ENCODE data around the gene CDON. TPM values are rescaled to one million over a fixed set of nuclear protein-coding genes. Genes with fewer than 3 reads are reported as not detected.

CDON gene
- total and polyA plus RNA-seq, 2 donors (not counting 3 experiments of a cell fraction or from before 2014, with no cell fraction given): 1.6 to 3.8 TPM

DNA sequence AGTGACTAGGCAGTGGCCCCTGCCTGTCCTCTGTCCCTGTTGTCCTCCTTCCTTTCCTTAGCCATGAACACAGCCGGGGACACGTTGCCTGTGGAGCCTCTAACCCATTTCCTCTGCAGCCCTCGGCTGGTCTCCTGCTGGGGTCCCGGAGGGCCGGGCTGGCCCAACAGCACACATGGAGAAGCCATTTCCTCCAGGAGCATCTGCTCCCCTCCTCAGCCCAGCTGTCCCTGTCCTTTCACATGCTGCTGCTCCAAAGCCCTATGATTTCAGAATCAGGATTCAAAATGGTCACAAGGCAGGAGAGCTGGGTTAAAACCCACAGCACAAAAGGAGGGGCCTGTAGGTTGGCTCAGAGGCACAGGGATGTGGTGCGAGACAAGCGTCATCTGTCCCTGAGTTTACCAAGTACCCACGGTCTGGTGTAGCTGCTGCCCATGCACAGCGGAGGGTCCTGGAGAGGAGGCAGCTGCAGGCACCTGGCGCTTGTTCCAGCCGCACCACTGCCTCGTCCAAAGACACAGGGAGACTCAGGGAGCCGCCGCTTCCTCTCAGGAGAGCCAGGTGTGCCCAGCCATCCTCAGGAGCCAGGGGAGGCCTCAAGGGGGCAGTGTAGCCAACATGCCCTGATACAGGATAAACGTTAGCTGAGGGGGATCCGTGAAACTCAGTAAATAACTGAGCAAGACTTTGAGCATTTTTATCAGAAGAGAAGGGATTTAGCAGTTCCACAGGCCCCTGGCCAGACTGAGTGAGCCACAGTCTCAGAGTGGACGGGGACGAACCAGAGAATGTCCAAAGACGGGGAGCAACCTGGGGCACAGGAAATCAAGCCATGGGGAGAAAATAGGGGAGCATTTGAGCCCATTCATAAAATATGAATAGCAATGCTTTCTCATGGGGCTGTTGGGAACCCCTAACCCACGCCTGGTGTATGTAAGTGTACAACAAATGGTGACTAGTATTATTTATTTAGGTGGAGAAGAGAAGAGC is 120.8 kb downstream of the CDON start:
- H4K20me1 ChIP-seq (replicated peaks; ENCODE audit: control insufficient read depth, extremely low read depth, insufficient read depth, low read length): no peaks in the 10 kb centered on the region
- H3K79me2 ChIP-seq (ENCODE audit: control insufficient read depth, insufficient read depth, low read length): no peaks in the 10 kb centered on the region
- BruUV-seq (replicated peaks): no TSS peak
- H2AFZ ChIP-seq (ENCODE audit: low read depth, low read length): no peak overlapping the region
- ChIA-PET CTCF (interaction anchor here (0.6 to 10.5 kb wide), 17 partner anchors 9 to 539 kb away, joined by 3 to 147 read pairs (median 4); partner anchors contain the start of gene CDON), POLR2A (no interaction called here)
- intact Hi-C loops (cut with micrococcal nuclease): loop anchor here (1.0 to 5.0 kb wide), 2 partner anchors 120 to 252 kb away; partner anchors contain the start of gene CDON
- H3K27me3 ChIP-seq (ENCODE audit: control insufficient read depth in 2 of 2, insufficient read depth in 2 of 2, low read length in 2 of 2): no peaks in the 10 kb centered on the region
- no peaks in the 10 kb centered on the region for H3K9me3 ChIP-seq (replicated peaks; ENCODE audit: control insufficient read depth, insufficient read depth, low read length)
- FAIRE-seq: peak; percentile 48
- no peaks in the 10 kb centered on the region for H3K4me1 ChIP-seq (ENCODE audit: control insufficient read depth, extremely low read depth, insufficient read depth, low read length)
- H3K4me2 ChIP-seq (ENCODE audit: insufficient read depth, low read length): no peak overlapping the region
- no peaks in the 10 kb centered on the region for H3K36me3 ChIP-seq (ENCODE audit: control insufficient read depth in 2 of 2, extremely low read depth in 1 of 2, insufficient read depth in 2 of 2, low read length in 2 of 2)
- H3K27ac ChIP-seq (ENCODE audit: insufficient read depth, low read depth, low read length): no peak overlapping the region
- H3K4me3 ChIP-seq (replicated peaks in 1 of 3; ENCODE audit: insufficient read depth in 1 of 3, low read depth in 1 of 3, low read length in 3 of 3): no peak overlapping the region
- no peak overlapping the region for H3K9ac ChIP-seq (replicated peaks; ENCODE audit: extremely low read depth, insufficient read depth, low read length)
- dilution Hi-C loops (cut with MboI; ENCODE audit: extremely low pct_ligation_motif_present, low sequenced_read_pairs): no loop called here
- no peaks in the 10 kb centered on the region for H3K9me1 ChIP-seq (replicated peaks; ENCODE audit: control insufficient read depth, extremely low read depth, insufficient read depth, low read length)
- DNase-seq (ENCODE audit: low read depth, low spot score): peak; percentile 21
- no peak for TF ChIP-seq JUN (IDR thresholded peaks at IDR 0.05; ENCODE audit: borderline replicate concordance, insufficient read depth, insufficient read length, low read depth)
- no peak for TF ChIP-seq POLR2AphosphoS5 (IDR thresholded peaks at IDR 0.05; ENCODE audit: insufficient read depth, low read depth, low read length)
- no peak for TF ChIP-seq MYC (IDR thresholded peaks at IDR 0.05; ENCODE audit: low read depth, low read length)
- TF ChIP-seq, protein P1, sequence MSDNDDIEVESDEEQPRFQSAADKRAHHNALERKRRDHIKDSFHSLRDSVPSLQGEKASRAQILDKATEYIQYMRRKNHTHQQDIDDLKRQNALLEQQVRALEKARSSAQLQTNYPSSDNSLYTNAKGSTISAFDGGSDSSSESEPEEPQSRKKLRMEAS (IDR thresholded peaks at IDR 0.05; ENCODE audit: insufficient read depth, insufficient read length): no peak
- TF ChIP-seq, protein P2, sequence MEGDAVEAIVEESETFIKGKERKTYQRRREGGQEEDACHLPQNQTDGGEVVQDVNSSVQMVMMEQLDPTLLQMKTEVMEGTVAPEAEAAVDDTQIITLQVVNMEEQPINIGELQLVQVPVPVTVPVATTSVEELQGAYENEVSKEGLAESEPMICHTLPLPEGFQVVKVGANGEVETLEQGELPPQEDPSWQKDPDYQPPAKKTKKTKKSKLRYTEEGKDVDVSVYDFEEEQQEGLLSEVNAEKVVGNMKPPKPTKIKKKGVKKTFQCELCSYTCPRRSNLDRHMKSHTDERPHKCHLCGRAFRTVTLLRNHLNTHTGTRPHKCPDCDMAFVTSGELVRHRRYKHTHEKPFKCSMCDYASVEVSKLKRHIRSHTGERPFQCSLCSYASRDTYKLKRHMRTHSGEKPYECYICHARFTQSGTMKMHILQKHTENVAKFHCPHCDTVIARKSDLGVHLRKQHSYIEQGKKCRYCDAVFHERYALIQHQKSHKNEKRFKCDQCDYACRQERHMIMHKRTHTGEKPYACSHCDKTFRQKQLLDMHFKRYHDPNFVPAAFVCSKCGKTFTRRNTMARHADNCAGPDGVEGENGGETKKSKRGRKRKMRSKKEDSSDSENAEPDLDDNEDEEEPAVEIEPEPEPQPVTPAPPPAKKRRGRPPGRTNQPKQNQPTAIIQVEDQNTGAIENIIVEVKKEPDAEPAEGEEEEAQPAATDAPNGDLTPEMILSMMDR (IDR thresholded peaks at IDR 0.05; ENCODE audit: extremely low read depth in 1 of 2, insufficient read depth in 1 of 2, low read depth in 1 of 2, low read length in 2 of 2): peak; percentile 62 to 80
- TF ChIP-seq FOS (IDR thresholded peaks at IDR 0.05; ENCODE audit: borderline replicate concordance, insufficient read depth, low read length): no peak
- no peak for TF ChIP-seq GATA2 (IDR thresholded peaks at IDR 0.05; ENCODE audit: insufficient read depth, insufficient read length, low read depth, low read length)
